Measurements from ENCODE around the gene FAM20A.

The FAM20A gene

DNA sequence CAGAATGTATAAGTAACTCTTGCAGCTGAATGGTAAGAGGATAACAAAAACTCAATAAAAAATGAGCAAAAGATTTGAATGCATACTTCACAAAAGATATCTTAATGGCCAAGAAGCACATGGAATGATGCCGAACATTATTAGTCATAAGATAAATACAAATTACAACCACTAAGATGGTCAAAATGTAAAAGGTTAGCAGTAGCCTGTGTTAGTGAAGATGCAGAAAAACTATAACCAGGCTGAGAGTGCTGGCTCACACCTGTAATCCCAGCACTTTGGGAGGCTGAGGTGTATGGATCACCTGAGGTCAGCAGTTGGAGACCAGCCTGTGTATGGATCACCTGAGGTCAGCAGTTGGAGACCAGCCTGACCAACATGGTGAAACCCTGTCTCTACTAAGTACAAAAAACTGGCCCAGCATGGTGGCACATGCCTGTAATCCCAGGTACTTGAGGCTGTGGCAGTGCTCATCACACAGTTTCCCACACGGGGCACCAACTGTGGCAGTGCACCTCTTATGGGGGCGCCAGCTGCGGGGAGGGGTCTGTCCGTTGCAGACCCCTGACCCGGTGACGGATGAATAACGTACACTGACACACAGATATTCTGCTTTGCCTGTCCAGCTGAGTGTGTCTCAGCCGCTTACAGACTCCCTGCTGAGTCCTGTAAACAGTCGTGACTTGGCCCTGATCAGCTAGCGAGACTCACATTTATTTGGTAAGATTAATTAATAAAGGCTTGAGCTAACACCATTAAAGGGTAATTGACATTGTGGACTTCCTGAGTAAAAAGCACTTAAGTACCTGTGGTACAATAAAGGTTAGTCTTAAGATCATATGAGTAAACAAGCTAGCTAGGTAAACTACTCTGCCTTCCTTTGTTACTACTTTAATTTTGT lies 45.7 kb upstream of the FAM20A start:
- ChIA-PET CTCF (interaction anchor here (0.8 kb wide), 1 partner anchor 33 kb away, joined by 3 read pairs; no protein-coding TSS in a partner anchor), POLR2A (no interaction called here)
- Histone ChIP-seq H3K9me3 (ENCODE audit: control insufficient read depth, insufficient read depth, low read depth, low read length) (no peaks in the 10 kb centered on the region), H3K4me3 (ENCODE audit: low read depth, low read length) (no peak overlapping the region), H3K4me1 (ENCODE audit: control insufficient read depth, insufficient read depth, low read length) (no peaks in the 10 kb centered on the region), H3K36me3 (ENCODE audit: control insufficient read depth in 2 of 2, insufficient read depth in 1 of 2, low read length in 2 of 2) (no peaks in the 10 kb centered on the region), H3K27ac (ENCODE audit: extremely low read depth, low read depth, low read length) (no peak overlapping the region)
- peak; percentile 20; the same call in 1 of the 2 replicates for TF ChIP-seq ZIC2 (tag by site-specific recombination; IDR thresholded peaks at IDR 0.05)
- TF ChIP-seq, protein P1, sequence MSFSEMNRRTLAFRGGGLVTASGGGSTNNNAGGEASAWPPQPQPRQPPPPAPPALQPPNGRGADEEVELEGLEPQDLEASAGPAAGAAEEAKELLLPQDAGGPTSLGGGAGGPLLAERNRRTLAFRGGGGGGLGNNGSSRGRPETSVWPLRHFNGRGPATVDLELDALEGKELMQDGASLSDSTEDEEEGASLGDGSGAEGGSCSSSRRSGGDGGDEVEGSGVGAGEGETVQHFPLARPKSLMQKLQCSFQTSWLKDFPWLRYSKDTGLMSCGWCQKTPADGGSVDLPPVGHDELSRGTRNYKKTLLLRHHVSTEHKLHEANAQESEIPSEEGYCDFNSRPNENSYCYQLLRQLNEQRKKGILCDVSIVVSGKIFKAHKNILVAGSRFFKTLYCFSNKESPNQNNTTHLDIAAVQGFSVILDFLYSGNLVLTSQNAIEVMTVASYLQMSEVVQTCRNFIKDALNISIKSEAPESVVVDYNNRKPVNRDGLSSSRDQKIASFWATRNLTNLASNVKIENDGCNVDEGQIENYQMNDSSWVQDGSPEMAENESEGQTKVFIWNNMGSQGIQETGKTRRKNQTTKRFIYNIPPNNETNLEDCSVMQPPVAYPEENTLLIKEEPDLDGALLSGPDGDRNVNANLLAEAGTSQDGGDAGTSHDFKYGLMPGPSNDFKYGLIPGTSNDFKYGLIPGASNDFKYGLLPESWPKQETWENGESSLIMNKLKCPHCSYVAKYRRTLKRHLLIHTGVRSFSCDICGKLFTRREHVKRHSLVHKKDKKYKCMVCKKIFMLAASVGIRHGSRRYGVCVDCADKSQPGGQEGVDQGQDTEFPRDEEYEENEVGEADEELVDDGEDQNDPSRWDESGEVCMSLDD (tag by site-specific recombination; IDR thresholded peaks at IDR 0.05), result no peak

DNA sequence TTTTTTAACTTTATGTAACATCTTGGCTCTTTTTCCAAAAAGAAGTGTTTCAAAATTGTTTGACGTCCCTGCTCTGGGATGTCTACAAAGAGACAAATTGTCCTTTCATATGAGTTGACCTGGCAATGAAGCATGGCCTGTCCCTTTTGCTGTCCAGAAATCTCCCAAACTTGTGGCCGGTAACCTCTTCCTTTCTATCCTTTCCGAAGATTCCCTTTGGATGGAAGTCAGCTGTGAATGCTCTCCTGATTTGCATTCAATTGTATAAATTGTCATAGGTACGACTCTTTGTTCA lies 40.9 kb upstream of the FAM20A start:
- no peak for TF ChIP-seq ZNF112 (tag by site-specific recombination; IDR thresholded peaks at IDR 0.05)
- Histone ChIP-seq H3K36me3 (ENCODE audit: control insufficient read depth in 2 of 2, insufficient read depth in 1 of 2, low read length in 2 of 2) (no peaks in the 10 kb centered on the region), H3K27ac (ENCODE audit: extremely low read depth, low read depth, low read length) (no peak overlapping the region), H3K4me3 (ENCODE audit: low read depth, low read length) (no peak overlapping the region), H3K9me3 (ENCODE audit: control insufficient read depth, insufficient read depth, low read depth, low read length) (no peaks in the 10 kb centered on the region), H3K4me1 (ENCODE audit: control insufficient read depth, insufficient read depth, low read length) (no peaks in the 10 kb centered on the region)
- POLR2A ChIA-PET, result no interaction called here
- CTCF ChIA-PET, result interaction anchor here (0.8 to 1.3 kb wide), 2 partner anchors 8 to 64 kb away, joined by 3 to 7 read pairs; no protein-coding TSS in a partner anchor

DNA sequence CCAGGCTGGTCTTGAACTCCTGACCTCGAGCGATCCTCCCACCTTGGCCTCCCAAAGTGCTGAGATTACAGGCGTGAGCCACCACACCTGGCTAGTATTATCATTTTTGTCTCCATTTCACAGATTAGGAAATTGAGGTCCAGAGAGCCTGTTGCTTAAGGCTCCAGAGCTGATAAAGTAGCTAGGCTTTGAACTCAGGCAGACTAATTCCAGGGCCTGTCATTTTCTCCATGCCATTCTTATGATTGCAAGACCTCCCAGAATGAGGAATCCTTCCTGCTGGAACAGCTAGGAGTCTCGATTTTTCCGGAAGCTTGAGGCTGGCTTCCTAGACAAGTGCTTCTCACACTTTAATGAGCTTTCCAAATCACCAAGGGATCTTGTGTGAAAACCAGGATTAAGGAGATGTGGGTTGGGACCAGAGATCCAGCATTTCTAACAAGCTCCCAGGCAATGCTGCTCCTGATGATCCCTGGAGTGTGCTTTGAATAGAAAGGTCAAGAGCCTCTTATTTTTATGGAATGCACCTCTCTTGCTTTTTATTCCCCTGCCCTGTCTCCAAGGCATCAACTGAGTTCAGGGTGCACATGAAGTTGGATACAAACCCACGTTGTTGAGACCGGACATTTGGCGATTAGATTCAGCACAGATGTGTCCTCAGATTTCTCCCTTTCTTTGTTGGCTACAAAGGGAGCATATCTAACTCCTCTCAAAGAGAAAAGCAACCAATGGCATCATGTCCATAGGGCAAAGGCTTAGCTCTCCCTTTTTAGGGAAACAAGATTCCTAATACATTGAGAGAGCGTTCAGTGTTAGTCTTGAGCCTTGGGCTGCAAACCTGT lies 40.3 kb upstream of the FAM20A start:
- Histone ChIP-seq H3K4me1 (ENCODE audit: control insufficient read depth, insufficient read depth, low read length) (no peaks in the 10 kb centered on the region), H3K4me3 (ENCODE audit: low read depth, low read length) (no peak overlapping the region), H3K9me3 (ENCODE audit: control insufficient read depth, insufficient read depth, low read depth, low read length) (no peaks in the 10 kb centered on the region), H3K27ac (ENCODE audit: extremely low read depth, low read depth, low read length) (no peak overlapping the region), H3K36me3 (ENCODE audit: control insufficient read depth in 2 of 2, insufficient read depth in 1 of 2, low read length in 2 of 2) (no peaks in the 10 kb centered on the region)
- ChIA-PET POLR2A (no interaction called here), CTCF (interaction anchor here (0.8 to 1.3 kb wide), 3 partner anchors 9 to 64 kb away, joined by 3 to 7 read pairs (median 3); no protein-coding TSS in a partner anchor)
- TF ChIP-seq KLF8 (tag by site-specific recombination; IDR thresholded peaks at IDR 0.05) (no peak), ZNF654 (tag by site-specific recombination; IDR thresholded peaks at IDR 0.05; ENCODE audit: low read depth) (no peak), ZNF677 (tag by site-specific recombination; IDR thresholded peaks at IDR 0.05) (no peak)

DNA sequence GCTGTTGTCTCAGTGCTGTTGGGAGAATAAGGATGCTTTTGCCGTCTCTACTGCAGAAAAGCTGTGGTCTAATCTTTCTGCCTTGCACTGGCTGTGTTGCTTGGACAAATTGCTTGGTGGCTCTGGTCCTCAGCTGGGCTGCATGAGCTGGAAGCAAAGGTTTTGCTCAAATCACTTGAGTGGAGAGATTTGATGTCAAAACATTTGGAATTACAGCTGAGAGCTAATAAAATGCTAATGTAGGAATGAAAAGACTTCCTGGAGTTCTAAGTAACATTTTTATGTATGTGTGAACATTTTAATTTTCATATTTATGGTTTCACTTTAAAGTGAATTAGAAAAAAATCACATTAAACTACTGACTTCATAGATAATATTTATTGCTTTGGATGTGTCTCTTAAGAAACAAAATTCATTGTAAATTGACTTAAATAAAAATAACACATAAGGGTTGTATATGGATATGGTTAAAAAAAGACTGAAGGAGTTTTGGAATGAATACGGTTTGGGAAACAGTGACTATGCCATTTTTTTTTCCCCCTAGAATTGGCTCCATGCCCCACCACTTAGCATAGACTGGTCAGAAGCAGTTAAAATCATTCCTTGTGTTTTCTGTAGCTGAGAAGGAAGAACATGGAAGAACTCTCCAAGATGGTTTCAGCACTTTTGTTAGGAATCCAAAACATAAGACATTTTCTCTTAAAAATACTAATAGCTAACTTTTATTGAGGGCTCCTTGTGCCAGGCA lies 39.2 kb upstream of the FAM20A start:
- no peak overlapping the region for H3K27ac ChIP-seq (ENCODE audit: extremely low read depth, low read depth, low read length)
- no peak overlapping the region for H3K4me3 ChIP-seq (ENCODE audit: low read depth, low read length)
- no peaks in the 10 kb centered on the region for H3K9me3 ChIP-seq (ENCODE audit: control insufficient read depth, insufficient read depth, low read depth, low read length)
- no peaks in the 10 kb centered on the region for H3K4me1 ChIP-seq (ENCODE audit: control insufficient read depth, insufficient read depth, low read length)
- H3K36me3 ChIP-seq (ENCODE audit: control insufficient read depth in 2 of 2, insufficient read depth in 1 of 2, low read length in 2 of 2), result no peaks in the 10 kb centered on the region
- ChIA-PET CTCF (interaction anchor here (1.2 to 2.2 kb wide), 3 partner anchors 26 to 63 kb away, joined by 3 to 9 read pairs (median 7); no protein-coding TSS in a partner anchor), POLR2A (no interaction called here)
- no peak for TF ChIP-seq ZBTB21 (tag by site-specific recombination; IDR thresholded peaks at IDR 0.05)
- no peak for TF ChIP-seq ZNF585B (tag by site-specific recombination; IDR thresholded peaks at IDR 0.05)
- no peak for TF ChIP-seq ZNF223 (tag by site-specific recombination; IDR thresholded peaks at IDR 0.05)
- no peak for TF ChIP-seq ZNF274 (IDR thresholded peaks at IDR 0.05; ENCODE audit: low read length)
- TF ChIP-seq ZNF274 (tag by site-specific recombination; IDR thresholded peaks at IDR 0.05; ENCODE audit: borderline replicate concordance), result no peak
- no peak for TF ChIP-seq ZNF324 (tag by site-specific recombination; IDR thresholded peaks at IDR 0.05)
- TF ChIP-seq ZNF707 (tag by site-specific recombination; IDR thresholded peaks at IDR 0.05), result no peak
- TF ChIP-seq ZNF571 (tag by site-specific recombination; IDR thresholded peaks at IDR 0.05), result no peak
- TF ChIP-seq, protein P2, sequence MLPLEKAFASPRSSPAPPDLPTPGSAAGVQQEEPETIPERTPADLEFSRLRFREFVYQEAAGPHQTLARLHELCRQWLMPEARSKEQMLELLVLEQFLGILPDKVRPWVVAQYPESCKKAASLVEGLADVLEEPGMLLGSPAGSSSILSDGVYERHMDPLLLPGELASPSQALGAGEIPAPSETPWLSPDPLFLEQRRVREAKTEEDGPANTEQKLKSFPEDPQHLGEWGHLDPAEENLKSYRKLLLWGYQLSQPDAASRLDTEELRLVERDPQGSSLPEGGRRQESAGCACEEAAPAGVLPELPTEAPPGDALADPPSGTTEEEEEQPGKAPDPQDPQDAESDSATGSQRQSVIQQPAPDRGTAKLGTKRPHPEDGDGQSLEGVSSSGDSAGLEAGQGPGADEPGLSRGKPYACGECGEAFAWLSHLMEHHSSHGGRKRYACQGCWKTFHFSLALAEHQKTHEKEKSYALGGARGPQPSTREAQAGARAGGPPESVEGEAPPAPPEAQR (tag by site-specific recombination; IDR thresholded peaks at IDR 0.05), result no peak
- TF ChIP-seq, protein P3, sequence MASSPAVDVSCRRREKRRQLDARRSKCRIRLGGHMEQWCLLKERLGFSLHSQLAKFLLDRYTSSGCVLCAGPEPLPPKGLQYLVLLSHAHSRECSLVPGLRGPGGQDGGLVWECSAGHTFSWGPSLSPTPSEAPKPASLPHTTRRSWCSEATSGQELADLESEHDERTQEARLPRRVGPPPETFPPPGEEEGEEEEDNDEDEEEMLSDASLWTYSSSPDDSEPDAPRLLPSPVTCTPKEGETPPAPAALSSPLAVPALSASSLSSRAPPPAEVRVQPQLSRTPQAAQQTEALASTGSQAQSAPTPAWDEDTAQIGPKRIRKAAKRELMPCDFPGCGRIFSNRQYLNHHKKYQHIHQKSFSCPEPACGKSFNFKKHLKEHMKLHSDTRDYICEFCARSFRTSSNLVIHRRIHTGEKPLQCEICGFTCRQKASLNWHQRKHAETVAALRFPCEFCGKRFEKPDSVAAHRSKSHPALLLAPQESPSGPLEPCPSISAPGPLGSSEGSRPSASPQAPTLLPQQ (tag by site-specific recombination; IDR thresholded peaks at IDR 0.05), result no peak
- TF ChIP-seq, protein P4, sequence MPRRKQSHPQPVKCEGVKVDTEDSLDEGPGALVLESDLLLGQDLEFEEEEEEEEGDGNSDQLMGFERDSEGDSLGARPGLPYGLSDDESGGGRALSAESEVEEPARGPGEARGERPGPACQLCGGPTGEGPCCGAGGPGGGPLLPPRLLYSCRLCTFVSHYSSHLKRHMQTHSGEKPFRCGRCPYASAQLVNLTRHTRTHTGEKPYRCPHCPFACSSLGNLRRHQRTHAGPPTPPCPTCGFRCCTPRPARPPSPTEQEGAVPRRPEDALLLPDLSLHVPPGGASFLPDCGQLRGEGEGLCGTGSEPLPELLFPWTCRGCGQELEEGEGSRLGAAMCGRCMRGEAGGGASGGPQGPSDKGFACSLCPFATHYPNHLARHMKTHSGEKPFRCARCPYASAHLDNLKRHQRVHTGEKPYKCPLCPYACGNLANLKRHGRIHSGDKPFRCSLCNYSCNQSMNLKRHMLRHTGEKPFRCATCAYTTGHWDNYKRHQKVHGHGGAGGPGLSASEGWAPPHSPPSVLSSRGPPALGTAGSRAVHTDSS (tag by site-specific recombination; IDR thresholded peaks at IDR 0.05), result no peak

Measured in HEK293 (cell line).